HEK293 (cell line): Measurements from ENCODE around the gene ACOT7.
A peak's percentile ranks its signal among the peaks of the same experiment; 100 is the strongest.

Experiments
- CTCF ChIA-PET: fragments of 350-600 bp; formaldehyde crosslinking; extraction: SDS; loops from one replicate; lab custom pipeline; 2021; ENCODE audit warnings: antibody characterized with exemption; lab: Yijun Ruan, JAX
- POLR2A ChIA-PET: fragments of 300-600 bp; formaldehyde crosslinking; extraction: SDS; loops from one replicate; lab custom pipeline; 2020; ENCODE audit warnings: antibody characterized with exemption, inconsistent platforms; lab: Yijun Ruan, JAX
- H3K27ac ChIP-seq: fragments of 200-500 bp; sonication (Bioruptor generic); 2 replicates; pipeline ENCODE4 v1.5.1; 2014; ENCODE audit warnings: low read depth, low read length, control low read depth, inconsistent platforms; ENCODE audit errors: extremely low read depth
- H3K36me3 ChIP-seq, 2 experiments: fragments of 200-500 bp in 1 of 2; sonication (Bioruptor generic) in 1 of 2; 1 replicate in 1 of 2; 2 replicates in 1 of 2; pipeline ENCODE4 v1.5.1; 2014 to 2017; ENCODE audit warnings: inconsistent platforms in 2 of 2, low read length in 2 of 2; ENCODE audit not compliant: control insufficient read depth in 2 of 2, insufficient read depth in 1 of 2
- H3K4me1 ChIP-seq: fragments of 200-500 bp; sonication (Bioruptor generic); 2 replicates; pipeline ENCODE4 v1.5.1; 2014; ENCODE audit warnings: mild to moderate bottlenecking, low read length, inconsistent platforms; ENCODE audit not compliant: control insufficient read depth, insufficient read depth
- H3K4me3 ChIP-seq: 2 replicates; pipeline ENCODE4 v1.5.1; 2011; ENCODE audit warnings: low read depth, mild to moderate bottlenecking, control low read depth, low read length, moderate library complexity
- H3K9me3 ChIP-seq: fragments of 200-500 bp; sonication (Bioruptor generic); 2 replicates; pipeline ENCODE4 v1.5.1; 2014; ENCODE audit warnings: low read depth, low read length, inconsistent platforms; ENCODE audit not compliant: control insufficient read depth, insufficient read depth
- BCL11B ChIP-seq: fragments of 450-650 bp; formaldehyde crosslinking; IDR thresholded peaks from 2 replicates; pipeline ENCODE4 v1.5.1; 2016; ENCODE audit warnings: low read depth, missing biosample characterization, missing genetic modification characterization
- GLIS2 ChIP-seq: fragments of 450-650 bp; formaldehyde crosslinking; IDR thresholded peaks from 2 replicates; pipeline ENCODE4 v1.5.1; 2016; ENCODE audit warnings: missing biosample characterization, missing genetic modification characterization
- KLF1 ChIP-seq: fragments of 450-650 bp; formaldehyde crosslinking; IDR thresholded peaks from 2 replicates; pipeline ENCODE4 v1.5.1; 2016; ENCODE audit warnings: missing biosample characterization, missing genetic modification characterization
- KLF16 ChIP-seq: fragments of 450-650 bp; formaldehyde crosslinking; IDR thresholded peaks from 2 replicates; pipeline ENCODE4 v1.5.1; 2017; ENCODE audit warnings: missing biosample characterization, missing genetic modification characterization
- OSR2 ChIP-seq: fragments of 450-650 bp; formaldehyde crosslinking; IDR thresholded peaks from 2 replicates; pipeline ENCODE4 v1.5.1; 2016; ENCODE audit warnings: missing biosample characterization, missing genetic modification characterization
- ZEB2 ChIP-seq: fragments of 450-650 bp; formaldehyde crosslinking; IDR thresholded peaks from 2 replicates; pipeline ENCODE4 v1.5.1; 2016; ENCODE audit warnings: missing biosample characterization, missing genetic modification characterization
- ZNF133 ChIP-seq: fragments of 450-650 bp; formaldehyde crosslinking; IDR thresholded peaks from 2 replicates; pipeline ENCODE4 v1.5.1; 2016; ENCODE audit warnings: missing biosample characterization, missing genetic modification characterization
- ZNF146 ChIP-seq: fragments of 450-650 bp; formaldehyde crosslinking; IDR thresholded peaks from 2 replicates; pipeline ENCODE4 v1.5.1; 2016; ENCODE audit warnings: missing biosample characterization, missing genetic modification characterization
- ZNF239 ChIP-seq: fragments of 450-650 bp; formaldehyde crosslinking; IDR thresholded peaks from 2 replicates; pipeline ENCODE4 v1.5.1; 2016; ENCODE audit warnings: missing biosample characterization, missing genetic modification characterization
- ZNF266 ChIP-seq: fragments of 450-650 bp; formaldehyde crosslinking; IDR thresholded peaks from 2 replicates; pipeline ENCODE4 v1.5.1; 2016; ENCODE audit warnings: missing biosample characterization, missing genetic modification characterization, low read depth
- ZNF324 ChIP-seq: fragments of 450-650 bp; formaldehyde crosslinking; IDR thresholded peaks from 2 replicates; pipeline ENCODE4 v1.5.1; 2016; ENCODE audit warnings: missing biosample characterization, missing genetic modification characterization
- ZNF404 ChIP-seq: fragments of 450-650 bp; formaldehyde crosslinking; IDR thresholded peaks from 2 replicates; pipeline ENCODE4 v1.5.1; 2017; ENCODE audit warnings: missing biosample characterization, missing genetic modification characterization
- ZNF660 ChIP-seq: fragments of 450-650 bp; IDR thresholded peaks from 2 replicates; pipeline ENCODE4 v1.5.1; 2018; ENCODE audit warnings: missing biosample characterization, mild to moderate bottlenecking, missing genetic modification characterization
- ZSCAN30 ChIP-seq: fragments of 450-650 bp; IDR thresholded peaks from 2 replicates; pipeline ENCODE4 v1.5.1; 2018; ENCODE audit warnings: missing biosample characterization, mild to moderate bottlenecking, missing genetic modification characterization, moderate library complexity
- TF ChIP-seq, protein P1 (sequence below): fragments of 450-650 bp; formaldehyde crosslinking; IDR thresholded peaks from 2 replicates; pipeline ENCODE4 v1.5.1; 2017; ENCODE audit warnings: missing biosample characterization, missing genetic modification characterization
- TF ChIP-seq, protein P2 (sequence below): fragments of 450-650 bp; formaldehyde crosslinking; IDR thresholded peaks from 2 replicates; pipeline ENCODE4 v1.5.1; 2016; ENCODE audit warnings: missing biosample characterization, missing genetic modification characterization
- TF ChIP-seq, protein P3 (sequence below): fragments of 450-650 bp; formaldehyde crosslinking; IDR thresholded peaks from 2 replicates; pipeline ENCODE4 v1.5.1; 2016; ENCODE audit warnings: missing biosample characterization, missing genetic modification characterization
- TF ChIP-seq, protein P4 (sequence below): fragments of 450-650 bp; formaldehyde crosslinking; IDR thresholded peaks from 2 replicates; pipeline ENCODE4 v1.5.1; 2016; ENCODE audit warnings: missing biosample characterization, missing genetic modification characterization
- TF ChIP-seq, protein P5 (sequence below): fragments of 450-650 bp; IDR thresholded peaks from 2 replicates; pipeline ENCODE4 v1.5.1; 2018; ENCODE audit warnings: missing biosample characterization, missing genetic modification characterization

Gene ACOT7

DNA sequence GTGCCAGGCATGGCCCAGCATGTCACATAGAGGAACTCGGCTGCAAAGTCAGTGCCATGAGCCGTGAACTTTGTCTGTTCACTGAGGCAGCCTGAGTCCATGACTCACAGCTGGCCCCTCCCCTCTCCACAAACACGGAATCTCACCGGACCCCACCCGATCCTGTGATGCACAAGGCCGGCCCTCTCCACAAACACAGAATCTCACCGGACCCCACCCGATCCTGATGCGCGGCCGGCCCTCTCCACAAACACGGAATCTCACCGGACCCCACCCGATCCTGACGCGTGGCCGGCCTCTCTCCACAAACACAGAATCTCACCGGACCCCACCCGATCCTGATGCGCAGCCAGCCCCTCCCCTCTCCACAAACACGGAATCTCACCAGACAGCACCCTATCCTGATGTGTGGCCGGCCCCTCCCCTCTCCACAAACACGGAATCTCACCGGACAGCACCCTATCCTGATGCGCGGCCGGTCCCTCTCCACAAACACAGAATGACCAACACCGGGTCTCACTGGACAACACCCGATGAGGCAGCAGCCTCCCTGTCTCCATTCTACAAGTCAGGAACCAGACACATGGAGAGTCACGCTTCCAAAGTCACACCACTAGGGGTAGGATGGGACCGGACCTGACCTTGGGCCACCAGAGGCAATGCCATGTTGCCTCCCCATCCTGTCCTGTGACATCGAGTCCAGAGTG is 93.1 kb downstream of the ACOT7 start:
- POLR2A ChIA-PET = no interaction called here

DNA sequence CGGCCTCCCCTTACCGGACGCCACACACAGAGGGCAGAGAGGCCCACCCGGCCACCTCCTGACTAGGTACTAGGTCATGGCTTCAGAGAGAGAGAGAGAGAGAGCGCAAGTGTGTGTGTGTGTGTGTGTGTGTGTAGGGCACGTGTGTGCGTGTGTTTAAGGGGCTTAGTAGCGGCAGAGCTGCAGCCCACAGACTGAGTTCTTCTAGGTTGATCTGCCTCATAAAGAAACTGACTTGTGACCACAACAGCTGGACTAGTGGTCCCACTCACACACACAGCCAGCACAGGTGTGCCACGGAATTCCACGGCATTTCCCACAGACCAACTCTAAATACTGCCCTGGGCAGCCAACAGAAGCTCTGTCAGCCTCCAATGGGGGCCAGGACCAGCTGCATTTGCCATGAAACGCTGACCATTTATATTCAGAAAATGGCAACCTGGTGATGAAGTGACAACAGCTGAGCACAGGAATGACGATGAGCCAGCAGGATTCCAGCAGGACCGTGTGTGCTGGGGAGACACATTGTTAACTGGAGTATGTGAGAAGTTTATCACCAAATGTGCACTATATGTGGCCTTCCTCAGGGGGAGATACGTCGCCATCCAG is 93.9 kb downstream of the ACOT7 start:
- peaks cover 0 to 64% of the 10 kb centered on the region in 2 experiments; a peak in 1 of 3 replicates for H3K36me3 ChIP-seq
- ChIA-PET POLR2A (interaction anchor here (0.6 kb wide), 1 partner anchor 97 kb away, joined by 3 read pairs; no protein-coding TSS in a partner anchor), CTCF (interaction anchor here (0.7 kb wide), 1 partner anchor 42 kb away, joined by 4 read pairs; no protein-coding TSS in a partner anchor)
- TF ChIP-seq KLF16 (tag by site-specific recombination) (no peak), OSR2 (no peak), ZNF133 (tag by site-specific recombination) (no peak)
- H3K4me1 ChIP-seq = no peaks in the 10 kb centered on the region
- H3K9me3 ChIP-seq = no peaks in the 10 kb centered on the region
- no peak overlapping the region for H3K27ac ChIP-seq
- no peak overlapping the region for H3K4me3 ChIP-seq

More for the DNA sequence above, 93.1 kb downstream of the ACOT7 start:
- no peak overlapping the region for H3K27ac ChIP-seq
- H3K36me3 ChIP-seq = peaks cover 0 to 55% of the 10 kb centered on the region in 2 experiments; a peak in 1 of 3 replicates
- CTCF ChIA-PET = interaction anchor here (0.7 kb wide), 1 partner anchor 42 kb away, joined by 4 read pairs; no protein-coding TSS in a partner anchor
- H3K4me3 ChIP-seq = no peak overlapping the region
- H3K4me1 ChIP-seq = no peaks in the 10 kb centered on the region
- no peak for TF ChIP-seq ZNF404 (tag by site-specific recombination)
- TF ChIP-seq BCL11B = no peak
- no peak for TF ChIP-seq ZNF660
- TF ChIP-seq KLF1 (tag by site-specific recombination) = 0 out of 2 replicates have a peak, but pooled peaks have one; percentile 15
- H3K9me3 ChIP-seq = no peaks in the 10 kb centered on the region

DNA sequence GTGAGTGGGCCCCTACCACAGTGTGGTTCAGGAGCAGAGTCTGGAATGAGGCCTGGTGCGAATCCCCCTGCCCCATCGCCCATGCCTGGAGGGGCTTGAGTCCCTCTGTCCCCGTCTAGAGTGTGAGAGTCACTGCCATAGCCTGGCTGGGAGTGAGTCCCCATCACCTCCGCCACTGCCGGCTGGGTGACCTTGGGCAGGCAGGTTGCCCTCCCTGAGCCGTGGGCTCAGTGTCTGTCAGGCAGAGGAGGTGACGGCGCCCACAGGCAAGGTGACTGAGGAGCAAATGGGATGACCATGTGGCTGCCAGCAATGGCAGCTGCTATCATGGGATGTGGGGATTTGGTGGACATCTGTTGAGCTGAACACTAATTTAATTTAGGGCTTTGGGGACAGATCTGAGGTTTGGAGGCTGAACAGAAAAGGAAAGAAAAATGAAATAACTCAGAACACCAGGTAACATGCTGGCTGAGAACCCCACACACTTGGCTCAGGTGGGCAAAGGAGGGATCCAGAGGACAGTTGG is 94.6 kb downstream of the ACOT7 start:
- Histone ChIP-seq H3K9me3 (no peaks in the 10 kb centered on the region), H3K4me3 (no peak overlapping the region), H3K27ac (no peak overlapping the region), H3K4me1 (no peaks in the 10 kb centered on the region), H3K36me3 (peaks cover 0 to 70% of the 10 kb centered on the region in 2 experiments; a peak in 1 of 3 replicates)
- POLR2A ChIA-PET = interaction anchor here (0.6 kb wide), 1 partner anchor 96 kb away, joined by 3 read pairs; no protein-coding TSS in a partner anchor
- CTCF ChIA-PET = no interaction called here
- TF ChIP-seq ZNF146 (tag by site-specific recombination) (no peak), ZNF266 (tag by site-specific recombination) (no peak), ZNF239 (tag by site-specific recombination) (no peak), ZSCAN30 (tag by site-specific recombination) (no peak), ZEB2 (tag by site-specific recombination) (no peak), KLF1 (tag by site-specific recombination) (no peak), GLIS2 (tag by site-specific recombination) (no peak), ZNF324 (tag by site-specific recombination) (no peak)
- TF ChIP-seq, protein P1, sequence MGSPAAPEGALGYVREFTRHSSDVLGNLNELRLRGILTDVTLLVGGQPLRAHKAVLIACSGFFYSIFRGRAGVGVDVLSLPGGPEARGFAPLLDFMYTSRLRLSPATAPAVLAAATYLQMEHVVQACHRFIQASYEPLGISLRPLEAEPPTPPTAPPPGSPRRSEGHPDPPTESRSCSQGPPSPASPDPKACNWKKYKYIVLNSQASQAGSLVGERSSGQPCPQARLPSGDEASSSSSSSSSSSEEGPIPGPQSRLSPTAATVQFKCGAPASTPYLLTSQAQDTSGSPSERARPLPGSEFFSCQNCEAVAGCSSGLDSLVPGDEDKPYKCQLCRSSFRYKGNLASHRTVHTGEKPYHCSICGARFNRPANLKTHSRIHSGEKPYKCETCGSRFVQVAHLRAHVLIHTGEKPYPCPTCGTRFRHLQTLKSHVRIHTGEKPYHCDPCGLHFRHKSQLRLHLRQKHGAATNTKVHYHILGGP = no peak
- TF ChIP-seq, protein P2, sequence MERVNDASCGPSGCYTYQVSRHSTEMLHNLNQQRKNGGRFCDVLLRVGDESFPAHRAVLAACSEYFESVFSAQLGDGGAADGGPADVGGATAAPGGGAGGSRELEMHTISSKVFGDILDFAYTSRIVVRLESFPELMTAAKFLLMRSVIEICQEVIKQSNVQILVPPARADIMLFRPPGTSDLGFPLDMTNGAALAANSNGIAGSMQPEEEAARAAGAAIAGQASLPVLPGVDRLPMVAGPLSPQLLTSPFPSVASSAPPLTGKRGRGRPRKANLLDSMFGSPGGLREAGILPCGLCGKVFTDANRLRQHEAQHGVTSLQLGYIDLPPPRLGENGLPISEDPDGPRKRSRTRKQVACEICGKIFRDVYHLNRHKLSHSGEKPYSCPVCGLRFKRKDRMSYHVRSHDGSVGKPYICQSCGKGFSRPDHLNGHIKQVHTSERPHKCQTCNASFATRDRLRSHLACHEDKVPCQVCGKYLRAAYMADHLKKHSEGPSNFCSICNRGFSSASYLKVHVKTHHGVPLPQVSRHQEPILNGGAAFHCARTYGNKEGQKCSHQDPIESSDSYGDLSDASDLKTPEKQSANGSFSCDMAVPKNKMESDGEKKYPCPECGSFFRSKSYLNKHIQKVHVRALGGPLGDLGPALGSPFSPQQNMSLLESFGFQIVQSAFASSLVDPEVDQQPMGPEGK = no peak
- TF ChIP-seq, protein P3, sequence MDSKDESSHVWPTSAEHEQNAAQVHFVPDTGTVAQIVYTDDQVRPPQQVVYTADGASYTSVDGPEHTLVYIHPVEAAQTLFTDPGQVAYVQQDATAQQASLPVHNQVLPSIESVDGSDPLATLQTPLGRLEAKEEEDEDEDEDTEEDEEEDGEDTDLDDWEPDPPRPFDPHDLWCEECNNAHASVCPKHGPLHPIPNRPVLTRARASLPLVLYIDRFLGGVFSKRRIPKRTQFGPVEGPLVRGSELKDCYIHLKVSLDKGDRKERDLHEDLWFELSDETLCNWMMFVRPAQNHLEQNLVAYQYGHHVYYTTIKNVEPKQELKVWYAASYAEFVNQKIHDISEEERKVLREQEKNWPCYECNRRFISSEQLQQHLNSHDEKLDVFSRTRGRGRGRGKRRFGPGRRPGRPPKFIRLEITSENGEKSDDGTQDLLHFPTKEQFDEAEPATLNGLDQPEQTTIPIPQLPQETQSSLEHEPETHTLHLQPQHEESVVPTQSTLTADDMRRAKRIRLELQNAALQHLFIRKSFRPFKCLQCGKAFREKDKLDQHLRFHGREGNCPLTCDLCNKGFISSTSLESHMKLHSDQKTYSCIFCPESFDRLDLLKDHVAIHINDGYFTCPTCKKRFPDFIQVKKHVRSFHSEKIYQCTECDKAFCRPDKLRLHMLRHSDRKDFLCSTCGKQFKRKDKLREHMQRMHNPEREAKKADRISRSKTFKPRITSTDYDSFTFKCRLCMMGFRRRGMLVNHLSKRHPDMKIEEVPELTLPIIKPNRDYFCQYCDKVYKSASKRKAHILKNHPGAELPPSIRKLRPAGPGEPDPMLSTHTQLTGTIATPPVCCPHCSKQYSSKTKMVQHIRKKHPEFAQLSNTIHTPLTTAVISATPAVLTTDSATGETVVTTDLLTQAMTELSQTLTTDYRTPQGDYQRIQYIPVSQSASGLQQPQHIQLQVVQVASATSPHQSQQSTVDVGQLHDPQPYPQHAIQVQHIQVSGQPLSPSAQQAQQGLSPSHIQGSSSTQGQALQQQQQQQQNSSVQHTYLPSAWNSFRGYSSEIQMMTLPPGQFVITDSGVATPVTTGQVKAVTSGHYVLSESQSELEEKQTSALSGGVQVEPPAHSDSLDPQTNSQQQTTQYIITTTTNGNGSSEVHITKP (tag by site-specific recombination) = no peak
- TF ChIP-seq, protein P4, sequence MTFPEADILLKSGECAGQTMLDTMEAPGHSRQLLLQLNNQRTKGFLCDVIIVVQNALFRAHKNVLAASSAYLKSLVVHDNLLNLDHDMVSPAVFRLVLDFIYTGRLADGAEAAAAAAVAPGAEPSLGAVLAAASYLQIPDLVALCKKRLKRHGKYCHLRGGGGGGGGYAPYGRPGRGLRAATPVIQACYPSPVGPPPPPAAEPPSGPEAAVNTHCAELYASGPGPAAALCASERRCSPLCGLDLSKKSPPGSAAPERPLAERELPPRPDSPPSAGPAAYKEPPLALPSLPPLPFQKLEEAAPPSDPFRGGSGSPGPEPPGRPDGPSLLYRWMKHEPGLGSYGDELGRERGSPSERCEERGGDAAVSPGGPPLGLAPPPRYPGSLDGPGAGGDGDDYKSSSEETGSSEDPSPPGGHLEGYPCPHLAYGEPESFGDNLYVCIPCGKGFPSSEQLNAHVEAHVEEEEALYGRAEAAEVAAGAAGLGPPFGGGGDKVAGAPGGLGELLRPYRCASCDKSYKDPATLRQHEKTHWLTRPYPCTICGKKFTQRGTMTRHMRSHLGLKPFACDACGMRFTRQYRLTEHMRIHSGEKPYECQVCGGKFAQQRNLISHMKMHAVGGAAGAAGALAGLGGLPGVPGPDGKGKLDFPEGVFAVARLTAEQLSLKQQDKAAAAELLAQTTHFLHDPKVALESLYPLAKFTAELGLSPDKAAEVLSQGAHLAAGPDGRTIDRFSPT (tag by site-specific recombination) = no peak
- TF ChIP-seq, protein P5, sequence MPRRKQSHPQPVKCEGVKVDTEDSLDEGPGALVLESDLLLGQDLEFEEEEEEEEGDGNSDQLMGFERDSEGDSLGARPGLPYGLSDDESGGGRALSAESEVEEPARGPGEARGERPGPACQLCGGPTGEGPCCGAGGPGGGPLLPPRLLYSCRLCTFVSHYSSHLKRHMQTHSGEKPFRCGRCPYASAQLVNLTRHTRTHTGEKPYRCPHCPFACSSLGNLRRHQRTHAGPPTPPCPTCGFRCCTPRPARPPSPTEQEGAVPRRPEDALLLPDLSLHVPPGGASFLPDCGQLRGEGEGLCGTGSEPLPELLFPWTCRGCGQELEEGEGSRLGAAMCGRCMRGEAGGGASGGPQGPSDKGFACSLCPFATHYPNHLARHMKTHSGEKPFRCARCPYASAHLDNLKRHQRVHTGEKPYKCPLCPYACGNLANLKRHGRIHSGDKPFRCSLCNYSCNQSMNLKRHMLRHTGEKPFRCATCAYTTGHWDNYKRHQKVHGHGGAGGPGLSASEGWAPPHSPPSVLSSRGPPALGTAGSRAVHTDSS = no peak
